ENCODE measurements around the gene C9orf78. TPM values are rescaled to one million over a fixed set of nuclear protein-coding genes. Genes with fewer than 3 reads are reported as not detected.
"Not testable (repeated sequence)": the region's sequence is repeated elsewhere in the genome, so short reads cannot be mapped to it uniquely, and the experiment has no call there.

C9orf78 gene
- total RNA-seq, 1 donor from 2014 or later = 34.6 TPM

DNA sequence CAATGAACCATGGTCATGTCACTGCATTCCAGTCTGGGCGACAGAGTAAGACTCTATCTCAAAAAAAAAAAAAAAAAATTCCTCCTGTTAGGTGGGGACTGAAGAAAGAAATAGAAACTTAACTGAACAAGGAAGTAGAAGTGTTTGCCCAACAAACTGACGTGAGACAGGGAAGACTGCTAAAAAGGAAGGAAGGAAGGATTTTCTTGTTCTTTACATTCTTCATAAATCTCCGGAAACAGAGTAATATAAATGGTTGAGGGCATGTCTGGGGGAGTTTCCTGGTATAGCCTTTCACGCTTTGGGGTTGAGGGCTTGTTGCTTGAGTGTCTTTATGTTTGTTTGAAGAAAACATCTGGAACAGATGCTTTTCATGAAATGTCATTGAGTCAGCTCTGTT is 29.0 kb downstream of the C9orf78 start:
- no peaks in the 10 kb centered on the region for H3K9me3 Mint-ChIP-seq
- DNase-seq (ENCODE audit: low read depth, low spot score) = no peak
- TF ChIP-seq, protein P1, sequence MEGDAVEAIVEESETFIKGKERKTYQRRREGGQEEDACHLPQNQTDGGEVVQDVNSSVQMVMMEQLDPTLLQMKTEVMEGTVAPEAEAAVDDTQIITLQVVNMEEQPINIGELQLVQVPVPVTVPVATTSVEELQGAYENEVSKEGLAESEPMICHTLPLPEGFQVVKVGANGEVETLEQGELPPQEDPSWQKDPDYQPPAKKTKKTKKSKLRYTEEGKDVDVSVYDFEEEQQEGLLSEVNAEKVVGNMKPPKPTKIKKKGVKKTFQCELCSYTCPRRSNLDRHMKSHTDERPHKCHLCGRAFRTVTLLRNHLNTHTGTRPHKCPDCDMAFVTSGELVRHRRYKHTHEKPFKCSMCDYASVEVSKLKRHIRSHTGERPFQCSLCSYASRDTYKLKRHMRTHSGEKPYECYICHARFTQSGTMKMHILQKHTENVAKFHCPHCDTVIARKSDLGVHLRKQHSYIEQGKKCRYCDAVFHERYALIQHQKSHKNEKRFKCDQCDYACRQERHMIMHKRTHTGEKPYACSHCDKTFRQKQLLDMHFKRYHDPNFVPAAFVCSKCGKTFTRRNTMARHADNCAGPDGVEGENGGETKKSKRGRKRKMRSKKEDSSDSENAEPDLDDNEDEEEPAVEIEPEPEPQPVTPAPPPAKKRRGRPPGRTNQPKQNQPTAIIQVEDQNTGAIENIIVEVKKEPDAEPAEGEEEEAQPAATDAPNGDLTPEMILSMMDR (conservative IDR thresholded peaks at IDR 0.05) = no peak
- H3K27me3 Mint-ChIP-seq (ENCODE audit: low read depth) = no peaks in the 10 kb centered on the region
- peaks cover 4% of the 10 kb centered on the region for H3K36me3 Mint-ChIP-seq (ENCODE audit: low read depth)
- peak overlapping the region; percentile 76 for H3K4me3 Mint-ChIP-seq
- H3K27ac Mint-ChIP-seq (ENCODE audit: unreplicated experiment) = no peak overlapping the region
- peaks cover 17% of the 10 kb centered on the region for H3K4me1 Mint-ChIP-seq

DNA sequence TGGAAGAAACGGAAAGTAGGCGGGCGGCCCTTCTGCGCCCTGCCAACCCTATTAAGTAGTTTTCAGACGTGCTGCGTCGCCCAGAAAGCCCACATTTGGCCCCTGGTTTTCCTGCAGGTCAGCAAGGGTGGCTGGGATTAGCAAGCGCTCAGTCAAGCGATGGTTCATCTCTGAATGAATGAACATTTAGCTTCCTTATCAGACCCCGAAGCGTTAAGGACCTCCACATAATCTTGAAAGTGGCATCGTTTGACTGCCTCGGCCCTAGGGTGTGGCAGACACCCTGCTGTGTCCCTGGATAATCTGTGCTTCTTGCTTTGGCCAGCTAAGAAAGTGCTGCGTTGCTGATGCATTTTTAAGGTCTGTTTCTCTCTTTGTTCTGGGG is 31.4 kb downstream of the C9orf78 start:
- TF ChIP-seq, protein P1 (conservative IDR thresholded peaks at IDR 0.05) = no peak
- no peak overlapping the region for H3K27ac Mint-ChIP-seq (ENCODE audit: unreplicated experiment)
- no peaks in the 10 kb centered on the region for H3K27me3 Mint-ChIP-seq (ENCODE audit: low read depth)

DNA sequence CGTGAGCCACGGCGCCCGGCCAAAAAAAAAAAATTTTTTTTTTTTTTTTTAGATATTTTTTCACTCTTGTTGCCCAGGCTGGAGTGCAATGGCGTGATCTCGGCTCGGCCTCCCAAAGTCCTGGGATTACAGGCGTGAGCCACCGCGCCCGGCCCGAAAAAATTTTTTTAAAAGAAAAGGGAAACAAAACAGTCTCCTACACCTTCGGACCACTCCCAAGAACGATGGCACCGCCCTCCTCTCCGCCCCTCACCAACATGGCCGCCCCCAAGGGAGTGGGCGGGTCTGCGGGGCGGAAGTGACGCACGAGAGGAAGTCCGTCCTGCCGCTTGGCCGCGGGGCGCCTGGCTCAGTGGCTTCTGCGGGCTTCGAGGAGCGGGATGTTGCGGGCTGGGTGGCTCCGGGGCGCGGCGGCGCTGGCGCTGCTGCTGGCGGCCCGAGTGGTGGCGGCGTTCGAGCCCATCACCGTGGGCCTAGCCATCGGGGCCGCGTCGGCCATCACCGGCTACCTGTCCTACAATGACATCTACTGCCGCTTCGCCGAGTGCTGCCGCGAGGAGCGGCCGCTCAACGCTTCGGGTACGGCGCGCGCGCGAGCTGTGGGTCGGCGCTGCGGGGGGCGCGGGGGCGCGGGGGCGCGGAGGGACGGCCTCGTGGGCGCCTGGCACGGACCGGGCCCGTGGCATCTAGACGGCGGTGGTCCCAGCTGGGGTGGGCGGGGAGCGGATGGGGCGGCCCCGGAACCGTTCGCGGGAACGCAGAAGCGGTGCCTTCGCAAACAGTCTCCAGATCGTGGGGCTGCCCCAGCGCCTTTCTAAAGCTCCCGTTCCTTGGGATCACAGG is 32.0 kb downstream of the C9orf78 start, which contains the start of gene TOR1B:
TOR1B (plus strand) TSS at position 352 of the 843 bp plus-strand sequence; CDS start at position 381, 29 bp downstream.
- Mint-ChIP-seq H3K27ac (ENCODE audit: unreplicated experiment) (peak within 1 kb of the TSS; percentile 50), H3K4me1 (peaks cover 14% of the 10 kb centered on the region), H3K36me3 (ENCODE audit: low read depth) (peaks cover 4% of the 10 kb centered on the region), H3K27me3 (ENCODE audit: low read depth) (no peaks in the 10 kb centered on the region), H3K4me3 (peak within 1 kb of the TSS; percentile 91), H3K9me3 (no peaks in the 10 kb centered on the region)
- TF ChIP-seq, protein P1 (conservative IDR thresholded peaks at IDR 0.05) = no peak
- DNase-seq (ENCODE audit: low read depth, low spot score) = peak; percentile 92

More for the DNA sequence above, 31.4 kb downstream of the C9orf78 start:
- Mint-ChIP-seq H3K4me1 (peaks cover 14% of the 10 kb centered on the region), H3K36me3 (ENCODE audit: low read depth) (peaks cover 4% of the 10 kb centered on the region), H3K4me3 (peak overlapping the region; percentile 90), H3K9me3 (no peaks in the 10 kb centered on the region)
- no peak for DNase-seq (ENCODE audit: low read depth, low spot score)

DNA sequence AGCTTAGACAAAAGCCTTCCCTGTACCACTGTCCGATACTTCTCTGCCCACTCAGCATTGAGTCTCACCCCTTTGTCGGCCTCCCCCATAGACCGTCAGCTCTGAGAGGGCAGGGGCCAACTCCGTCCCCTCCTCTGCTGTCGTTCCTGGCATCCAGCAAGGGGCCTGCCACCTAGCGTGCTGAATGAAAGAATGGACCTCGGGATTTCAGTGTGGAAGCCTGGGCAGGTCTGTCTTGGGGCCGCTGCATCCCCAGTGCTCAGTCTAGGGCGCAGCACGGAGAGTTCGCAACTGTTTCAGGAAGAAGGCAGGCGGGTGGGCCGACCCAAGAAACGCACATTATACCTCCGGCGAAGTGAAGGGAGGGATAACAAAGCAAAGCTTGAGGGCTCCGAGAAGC is 33.6 kb downstream of the C9orf78 start:
- H3K27me3 Mint-ChIP-seq (ENCODE audit: low read depth) = no peaks in the 10 kb centered on the region
- no peaks in the 10 kb centered on the region for H3K9me3 Mint-ChIP-seq
- no peaks in the 10 kb centered on the region for H3K36me3 Mint-ChIP-seq (ENCODE audit: low read depth)
- H3K27ac Mint-ChIP-seq (ENCODE audit: unreplicated experiment) = no peak overlapping the region
- TF ChIP-seq, protein P1 (conservative IDR thresholded peaks at IDR 0.05) = no peak
- peak overlapping the region; percentile 81 for H3K4me3 Mint-ChIP-seq
- no peak for DNase-seq (ENCODE audit: low read depth, low spot score)
- H3K4me1 Mint-ChIP-seq = peaks cover 14% of the 10 kb centered on the region

DNA sequence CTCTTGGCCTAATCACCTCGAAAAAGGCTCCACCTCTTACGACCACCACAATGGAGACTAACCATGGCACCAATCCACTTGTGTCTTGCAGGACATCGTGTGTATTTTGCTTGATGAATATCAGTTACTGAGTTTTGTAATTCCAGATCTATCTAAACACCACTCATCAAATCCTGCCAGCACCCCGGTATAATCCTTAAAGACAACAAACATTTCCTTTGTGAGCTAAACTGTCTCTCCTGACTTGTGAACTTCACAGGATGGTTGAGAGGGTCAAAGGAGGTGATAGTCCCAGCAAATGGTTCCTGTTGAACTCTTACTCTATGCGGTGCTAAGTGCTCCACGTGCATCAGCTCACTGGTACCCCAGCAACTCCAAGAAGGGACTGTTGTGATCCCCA is 36.1 kb downstream of the C9orf78 start:
- Mint-ChIP-seq H3K9me3 (no peaks in the 10 kb centered on the region), H3K4me3 (no peak overlapping the region), H3K36me3 (ENCODE audit: low read depth) (no peaks in the 10 kb centered on the region), H3K27me3 (ENCODE audit: low read depth) (peaks cover 21% of the 10 kb centered on the region), H3K4me1 (peaks cover 4% of the 10 kb centered on the region), H3K27ac (ENCODE audit: unreplicated experiment) (no peak overlapping the region)
- DNase-seq (ENCODE audit: low read depth, low spot score) = no peak
- TF ChIP-seq, protein P1 (conservative IDR thresholded peaks at IDR 0.05) = no peak

DNA sequence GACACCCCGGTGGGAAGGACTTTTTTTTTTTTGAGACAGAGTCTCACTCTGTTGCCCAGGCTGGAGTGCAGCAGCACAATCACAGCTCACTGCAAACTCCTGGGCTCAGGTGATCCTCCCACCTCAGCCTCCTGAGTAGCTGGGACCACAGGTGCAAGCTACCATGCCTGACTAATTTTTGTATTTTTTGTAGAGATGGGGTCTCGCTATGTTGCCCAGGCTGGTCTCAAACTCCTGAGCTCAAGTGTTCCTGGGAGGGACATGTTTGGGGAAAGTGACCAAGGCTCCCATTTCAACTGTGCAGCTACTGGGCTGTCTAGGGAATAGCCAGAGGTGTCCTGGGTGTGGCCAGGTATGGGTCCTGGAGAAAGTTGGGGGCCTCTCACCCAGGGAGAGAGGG is 39.0 kb downstream of the C9orf78 start:
- not testable (repeated sequence) for H3K4me1 Mint-ChIP-seq; H3K36me3 Mint-ChIP-seq (ENCODE audit: low read depth); DNase-seq (ENCODE audit: low read depth, low spot score); H3K4me3 Mint-ChIP-seq; H3K9me3 Mint-ChIP-seq; H3K27ac Mint-ChIP-seq (ENCODE audit: unreplicated experiment)
- peaks cover 35% of the 10 kb centered on the region for H3K27me3 Mint-ChIP-seq (ENCODE audit: low read depth)
